GM18951 (cell line): ENCODE measurements around the gene PTGER1.
"Not testable (repeated sequence)": the region's sequence is repeated elsewhere in the genome, so short reads cannot be mapped to it uniquely, and the experiment has no call there.

Source experiments
- POLR2A ChIP-seq: IDR thresholded peaks from 4 replicates; pipeline ENCODE4 v1.6.1; 2011; ENCODE audit warnings: mild to moderate bottlenecking; ENCODE audit not compliant: insufficient read length, insufficient read depth; ENCODE audit errors: extremely low read depth
- in situ Hi-C: fragments of 300-500 bp; cut with MboI; formaldehyde crosslinking; loops from one replicate; pipeline ENCODE4 v1.12.0; 2022; ENCODE audit warnings: low sequenced_read_pairs, mixed read lengths, inconsistent platforms; ENCODE audit not compliant: unreplicated experiment

PTGER1 gene

GRCh38 chr19:14510311-14511228 lies 35.4 kb upstream of the PTGER1 start:
- TF ChIP-seq POLR2A = no peak
- in situ Hi-C loops = no loop called here

- in situ Hi-C loops = no loop called here
Observed at GRCh38 chr19:14507704-14508542, 32.8 kb upstream of the PTGER1 start.

GRCh38 chr19:14505488-14506239 lies 30.5 kb upstream of the PTGER1 start:
- in situ Hi-C loops = no loop called here
- no peak for TF ChIP-seq POLR2A

More at GRCh38 chr19:14507704-14508542, 32.8 kb upstream of the PTGER1 start:
- TF ChIP-seq POLR2A = no peak

- in situ Hi-C loops = not testable (repeated sequence)
Observed at GRCh38 chr19:14504575-14504974, 29.4 kb upstream of the PTGER1 start.

GRCh38 chr19:14503285-14503684 lies 28.1 kb upstream of the PTGER1 start:
- TF ChIP-seq POLR2A = no peak

GRCh38 chr19:14502334-14503092 lies 27.4 kb upstream of the PTGER1 start:
- in situ Hi-C loops = no loop called here
- TF ChIP-seq POLR2A = no peak

More at GRCh38 chr19:14503285-14503684, 28.1 kb upstream of the PTGER1 start:
- in situ Hi-C loops = no loop called here

- in situ Hi-C loops = loop anchor here (25.0 kb wide), 1 partner anchor 310 kb away; no protein-coding TSS in a partner anchor
- no peak for TF ChIP-seq POLR2A
Observed at GRCh38 chr19:14497228-14497921, 22.2 kb upstream of the PTGER1 start.

GRCh38 chr19:14496834-14497227 lies 21.7 kb upstream of the PTGER1 start:
- TF ChIP-seq POLR2A = no peak
- in situ Hi-C loops = loop anchor here (25.0 kb wide), 1 partner anchor 310 kb away; no protein-coding TSS in a partner anchor

GRCh38 chr19:14496029-14496833 lies 21.1 kb upstream of the PTGER1 start, which contains the start of gene GIPC1:
GIPC1 (minus strand) TSS chr19:14496127; CDS start chr19:14482976, 13,151 bp downstream.
- in situ Hi-C loops = loop anchor here (25.0 kb wide), 1 partner anchor 309 kb away; no protein-coding TSS in a partner anchor
- peak; percentile 28 for TF ChIP-seq POLR2A

- in situ Hi-C loops = loop anchor here (25.0 kb wide), 1 partner anchor 308 kb away; no protein-coding TSS in a partner anchor
- no peak for TF ChIP-seq POLR2A
Observed at GRCh38 chr19:14495672-14496028, 20.5 kb upstream of the PTGER1 start.

- no peak for TF ChIP-seq POLR2A
- in situ Hi-C loops = loop anchor here (25.0 kb wide), 1 partner anchor 308 kb away; no protein-coding TSS in a partner anchor
Observed at GRCh38 chr19:14494910-14495671, 19.9 kb upstream of the PTGER1 start.
